Fibroblast of mammary gland (primary cell): ENCODE data around the gene CTR9.

Source experiments
- DNase-seq: peaks from one replicate; pipeline ENCODE4 v3.0.0-alpha.2; 2010; ENCODE audit warnings: low read depth
- H3K4me3 ChIP-seq: 2 replicates; pipeline ENCODE4 v1.5.1; 2011; ENCODE audit warnings: low read depth, mild to moderate bottlenecking, low read length, moderate library complexity; ENCODE audit not compliant: control insufficient read depth
- CTCF ChIP-seq: conservative IDR thresholded peaks from 2 replicates; pipeline ENCODE4 v1.5.1; 2011; ENCODE audit warnings: low read depth, low read length, inconsistent platforms; ENCODE audit not compliant: control insufficient read depth, insufficient read depth

The CTR9 gene

GRCh38 chr11:10716543-10717259, 34.3 kb upstream of the CTR9 start:
- no peak for TF ChIP-seq CTCF
- no peak overlapping the region for H3K4me3 ChIP-seq
- no peak for DNase-seq

- no peak for TF ChIP-seq CTCF
- no peak for DNase-seq
- H3K4me3 ChIP-seq: no peak overlapping the region
These were observed 31.4 kb upstream of the CTR9 start for GRCh38 chr11:10719616-10720015.

GRCh38 chr11:10720881-10721376, 30.1 kb upstream of the CTR9 start:
- no peak for DNase-seq
- TF ChIP-seq CTCF: no peak

GRCh38 chr11:10722307-10722706, 28.7 kb upstream of the CTR9 start:
- no peak for DNase-seq
- H3K4me3 ChIP-seq: no peak overlapping the region
- TF ChIP-seq CTCF: no peak

More at GRCh38 chr11:10720881-10721376, 30.1 kb upstream of the CTR9 start:
- no peak overlapping the region for H3K4me3 ChIP-seq

GRCh38 chr11:10725114-10725906, 25.7 kb upstream of the CTR9 start:
- TF ChIP-seq CTCF: no peak
- no peak overlapping the region for H3K4me3 ChIP-seq
- peak; percentile 92 for DNase-seq

GRCh38 chr11:10725907-10726253, 25.2 kb upstream of the CTR9 start:
- no peak for TF ChIP-seq CTCF
- no peak overlapping the region for H3K4me3 ChIP-seq
- DNase-seq: no peak
